HG03139 (cell line): ENCODE data around the gene TCF7L1.
"Not testable (repeated sequence)": the region's sequence is repeated elsewhere in the genome, so short reads cannot be mapped to it uniquely, and the experiment has no call there.

ENCODE experiments used
- ATAC-seq: cut with Tn5 transposase; IDR thresholded peaks from one replicate; pipeline ENCODE4 v1.9.1; 2021; ENCODE audit not compliant: unreplicated experiment

Gene TCF7L1

GRCh38 chr2:85319796-85320195, 186.6 kb downstream of the TCF7L1 start:
- no peak for ATAC-seq

- no peak for ATAC-seq
These were observed 190.3 kb downstream of the TCF7L1 start for GRCh38 chr2:85323351-85323987.

- not testable (repeated sequence) for ATAC-seq
These were observed 190.8 kb downstream of the TCF7L1 start for GRCh38 chr2:85323988-85324367.

GRCh38 chr2:85324639-85325465, 191.7 kb downstream of the TCF7L1 start:
- no peak for ATAC-seq

GRCh38 chr2:85325466-85325811, 192.2 kb downstream of the TCF7L1 start:
- ATAC-seq: no peak

- ATAC-seq: no peak
These were observed 193.4 kb downstream of the TCF7L1 start for GRCh38 chr2:85326406-85327159.

GRCh38 chr2:85327160-85327821, 194.1 kb downstream of the TCF7L1 start:
- no peak for ATAC-seq

GRCh38 chr2:85327822-85328617, 194.8 kb downstream of the TCF7L1 start, which contains the start of gene TGOLN2:
Gene TGOLN2 (minus strand): TSS chr2:85327989. CDS start chr2:85327962, 27 bp downstream.
- ATAC-seq: peak; percentile 85

- no peak for ATAC-seq
These were observed 196.0 kb downstream of the TCF7L1 start for GRCh38 chr2:85329181-85329651.

GRCh38 chr2:85329701-85330100, 196.5 kb downstream of the TCF7L1 start:
- ATAC-seq: not testable (repeated sequence)

GRCh38 chr2:85330839-85331636, 197.8 kb downstream of the TCF7L1 start:
- no peak for ATAC-seq

GRCh38 chr2:85333877-85334276, 200.7 kb downstream of the TCF7L1 start:
- ATAC-seq: not testable (repeated sequence)

GRCh38 chr2:85334928-85335327, 201.7 kb downstream of the TCF7L1 start:
- no peak for ATAC-seq

- ATAC-seq: no peak
These were observed 207.1 kb downstream of the TCF7L1 start for GRCh38 chr2:85340034-85340892.

- no peak for ATAC-seq
These were observed 208.3 kb downstream of the TCF7L1 start for GRCh38 chr2:85341269-85342029.

GRCh38 chr2:85342156-85342555, 209.0 kb downstream of the TCF7L1 start:
- ATAC-seq: no peak

- not testable (repeated sequence) for ATAC-seq
These were observed 210.2 kb downstream of the TCF7L1 start for GRCh38 chr2:85343207-85343895.
